ENCODE measurements around the gene GALK1. TPM values are rescaled to one million over a fixed set of nuclear protein-coding genes. Genes with fewer than 3 reads are reported as not detected.

The GALK1 gene
- total RNA-seq, 4 donors from 2014 or later = 20.6 to 31.0 (median 28.9) TPM

- WGBS, 2 donors = 7 to 11% methylated on average over 15 of the region's 15 CpGs
Measured at GRCh38 chr17:75776386-75777295, 11.6 kb upstream of the GALK1 start.

GRCh38 chr17:75774991-75775668 lies 10.1 kb upstream of the GALK1 start:
- no peak for TF ChIP-seq CTCF (IDR thresholded peaks at IDR 0.05)
- WGBS, 2 donors = 41 to 49% methylated on average over 6 of the region's 6 CpGs
- DNase-seq (ENCODE audit: low spot score in 2 of 2) = peak; percentile 20 to 83
- no peak overlapping the region for H3K4me3 ChIP-seq (ENCODE audit: low read depth, poor library complexity, severe bottlenecking)
- intact Hi-C loops (cut with DNase I; ENCODE audit: low total_unique reads) = loop anchor here (10.0 kb wide), 1 partner anchor 70 kb away; the partner anchor contains the start of gene UNC13D

More at GRCh38 chr17:75776386-75777295, 11.6 kb upstream of the GALK1 start:
- no peak for TF ChIP-seq CTCF (IDR thresholded peaks at IDR 0.05)
- no peak for TF ChIP-seq POLR2A (IDR thresholded peaks at IDR 0.05)
- no peak overlapping the region for H3K4me3 ChIP-seq (ENCODE audit: low read depth, poor library complexity, severe bottlenecking)
- DNase-seq (ENCODE audit: low spot score in 2 of 2) = peak; percentile 30 to 84
- intact Hi-C loops (cut with DNase I; ENCODE audit: low total_unique reads) = loop anchor here (10.0 kb wide), 1 partner anchor 68 kb away; the partner anchor contains the start of gene UNC13D

- 85 to 90% methylated on average over 4 of the region's 4 CpGs for WGBS, 2 donors
- no peak for DNase-seq (ENCODE audit: low spot score in 2 of 2)
- TF ChIP-seq CTCF (IDR thresholded peaks at IDR 0.05) (no peak), POLR2A (IDR thresholded peaks at IDR 0.05) (no peak)
- H3K4me3 ChIP-seq (ENCODE audit: low read depth, poor library complexity, severe bottlenecking) = no peak overlapping the region
- intact Hi-C loops (cut with DNase I; ENCODE audit: low total_unique reads) = loop anchor here (10.0 kb wide), 1 partner anchor 70 kb away; the partner anchor contains the start of gene UNC13D
Measured at GRCh38 chr17:75774471-75774990, 9.5 kb upstream of the GALK1 start.

GRCh38 chr17:75773808-75774470 lies 8.9 kb upstream of the GALK1 start:
- H3K4me3 ChIP-seq (ENCODE audit: low read depth, poor library complexity, severe bottlenecking) = no peak overlapping the region
- peak in 1 of 2 donors; percentile 87 for DNase-seq (ENCODE audit: low spot score in 2 of 2)
- whole genome bisulfite sequencing, 2 donors = 86 to 87% methylated on average over 15 of the region's 15 CpGs
- TF ChIP-seq CTCF (IDR thresholded peaks at IDR 0.05) (no peak), POLR2A (IDR thresholded peaks at IDR 0.05) (no peak)
- intact Hi-C loops (cut with DNase I; ENCODE audit: low total_unique reads) = loop anchor here (10.0 kb wide), 1 partner anchor 71 kb away; the partner anchor contains the start of gene UNC13D

GRCh38 chr17:75773121-75773807 lies 8.3 kb upstream of the GALK1 start:
- WGBS, 2 donors = 82 to 87% methylated on average over 12 of the region's 12 CpGs
- peak in 1 of 2 donors; percentile 85 for DNase-seq (ENCODE audit: low spot score in 2 of 2)
- no peak for TF ChIP-seq CTCF (IDR thresholded peaks at IDR 0.05)
- no peak for TF ChIP-seq POLR2A (IDR thresholded peaks at IDR 0.05)
- H3K4me3 ChIP-seq (ENCODE audit: low read depth, poor library complexity, severe bottlenecking) = no peak overlapping the region
- intact Hi-C loops (cut with DNase I; ENCODE audit: low total_unique reads) = loop anchor here (10.0 kb wide), 1 partner anchor 72 kb away; the partner anchor contains the start of gene UNC13D

All from lower leg skin (tissue), 4 donors.